Measurements from ENCODE around the gene AHCY. TPM values are rescaled to one million over a fixed set of nuclear protein-coding genes. Genes with fewer than 3 reads are reported as not detected.

AHCY gene
- polyA plus RNA-seq, 1 donor from 2014 or later: 37.1 TPM

DNA sequence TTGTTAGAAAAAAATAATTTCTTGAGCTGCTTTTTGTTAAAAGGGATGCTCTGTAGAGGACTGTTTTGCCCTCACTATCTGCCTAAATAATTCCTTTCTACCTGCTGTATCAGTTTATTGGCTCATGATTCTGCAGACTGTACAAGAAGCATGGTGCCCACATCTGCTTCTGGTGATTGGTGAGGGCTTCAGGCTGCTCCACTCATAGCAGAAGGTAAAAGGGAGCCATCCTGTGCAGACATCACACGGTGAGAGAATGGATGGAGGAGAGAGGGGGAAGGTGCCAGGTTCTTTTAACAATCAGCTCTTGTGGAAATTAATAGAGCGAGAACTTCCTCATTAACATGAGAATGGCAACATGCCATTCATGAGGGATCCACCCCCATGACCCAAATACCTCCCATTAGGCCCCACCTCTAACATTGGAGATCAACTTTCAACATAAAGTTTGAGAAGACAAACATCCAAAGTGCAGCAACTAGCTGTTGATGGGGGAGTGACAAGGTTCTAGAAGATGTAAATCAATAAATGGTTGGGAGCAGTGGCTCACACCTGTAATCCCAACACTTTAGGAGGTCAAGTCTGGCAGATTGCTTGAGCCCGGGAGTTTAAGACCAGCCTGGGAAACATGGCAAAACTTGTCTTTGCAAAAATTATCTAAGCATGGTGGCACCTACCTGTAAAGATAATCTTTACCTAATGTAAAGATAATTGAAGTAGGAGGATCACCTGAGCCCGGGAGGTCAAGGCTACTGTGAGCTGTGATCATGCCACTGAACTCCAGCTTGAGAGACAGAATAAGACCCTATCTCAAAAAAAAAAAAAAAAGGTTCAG, 15.7 kb upstream of the AHCY start:
- Histone ChIP-seq H3K4me2 (ENCODE audit: low read length) (no peak overlapping the region), H3K4me3 (ENCODE audit: low read length) (no peak overlapping the region), H3K9me3 (ENCODE audit: low read length) (no peaks in the 10 kb centered on the region), H3K9ac (ENCODE audit: low read length) (no peak overlapping the region), H3K27ac (ENCODE audit: low read length) (no peak overlapping the region), H3K27me3 (ENCODE audit: insufficient read depth, low read depth, low read length) (no peaks in the 10 kb centered on the region), H3K9me2 (ENCODE audit: insufficient read depth, low read length) (no peaks in the 10 kb centered on the region), H3K79me2 (replicated peaks; ENCODE audit: insufficient read depth, low read length) (no peaks in the 10 kb centered on the region), H2AFZ (ENCODE audit: low read depth, low read length) (no peak overlapping the region), H4K20me1 (ENCODE audit: insufficient read depth) (no peaks in the 10 kb centered on the region), H3F3A (ENCODE audit: insufficient read depth, low read length, poor library complexity, severe bottlenecking) (no peaks in the 10 kb centered on the region), H3K36me3 (ENCODE audit: insufficient read depth, low read length) (no peaks in the 10 kb centered on the region)
- no peak for TF ChIP-seq POLR2AphosphoS5 (IDR thresholded peaks at IDR 0.05)
- TF ChIP-seq SMC3 (conservative IDR thresholded peaks at IDR 0.05; ENCODE audit: poor library complexity): no peak
- no peak for TF ChIP-seq TAF1 (IDR thresholded peaks at IDR 0.05; ENCODE audit: low read depth)
- no peak for TF ChIP-seq CTCF (IDR thresholded peaks at IDR 0.05; ENCODE audit: poor library complexity, severe bottlenecking)
- no peak for TF ChIP-seq MXI1 (conservative IDR thresholded peaks at IDR 0.05; ENCODE audit: poor library complexity, severe bottlenecking)
- no peak for TF ChIP-seq RAD21 (conservative IDR thresholded peaks at IDR 0.05)
- no peak for TF ChIP-seq REST (IDR thresholded peaks at IDR 0.05; ENCODE audit: borderline replicate concordance)
- no peak for TF ChIP-seq EZH2 (IDR thresholded peaks at IDR 0.05; ENCODE audit: borderline replicate concordance, insufficient read depth, low read length, poor library complexity, severe bottlenecking)
- TF ChIP-seq EP300 (conservative IDR thresholded peaks at IDR 0.05; ENCODE audit: poor library complexity, severe bottlenecking): no peak

- H3K27ac ChIP-seq (ENCODE audit: low read length): no peak overlapping the region
- no peak overlapping the region for H3K9ac ChIP-seq (ENCODE audit: low read length)
- H3K79me2 ChIP-seq (replicated peaks; ENCODE audit: insufficient read depth, low read length): no peaks in the 10 kb centered on the region
- no peaks in the 10 kb centered on the region for H3K36me3 ChIP-seq (ENCODE audit: insufficient read depth, low read length)
- no peak overlapping the region for H3K4me3 ChIP-seq (ENCODE audit: low read length)
- H2AFZ ChIP-seq (ENCODE audit: low read depth, low read length): no peak overlapping the region
- H3K27me3 ChIP-seq (ENCODE audit: insufficient read depth, low read depth, low read length): peaks cover 11% of the 10 kb centered on the region
- H3K4me2 ChIP-seq (ENCODE audit: low read length): no peak overlapping the region
- H3F3A ChIP-seq (ENCODE audit: insufficient read depth, low read length, poor library complexity, severe bottlenecking): no peaks in the 10 kb centered on the region
- H3K9me2 ChIP-seq (ENCODE audit: insufficient read depth, low read length): no peaks in the 10 kb centered on the region
- H4K20me1 ChIP-seq (ENCODE audit: insufficient read depth): no peaks in the 10 kb centered on the region
- no peaks in the 10 kb centered on the region for H3K9me3 ChIP-seq (ENCODE audit: low read length)
- TF ChIP-seq CTCF (IDR thresholded peaks at IDR 0.05; ENCODE audit: poor library complexity, severe bottlenecking) (no peak), REST (IDR thresholded peaks at IDR 0.05; ENCODE audit: borderline replicate concordance) (no peak), SMC3 (conservative IDR thresholded peaks at IDR 0.05; ENCODE audit: poor library complexity) (no peak), EP300 (conservative IDR thresholded peaks at IDR 0.05; ENCODE audit: poor library complexity, severe bottlenecking) (no peak), POLR2AphosphoS5 (IDR thresholded peaks at IDR 0.05) (no peak), MXI1 (conservative IDR thresholded peaks at IDR 0.05; ENCODE audit: poor library complexity, severe bottlenecking) (no peak), EZH2 (IDR thresholded peaks at IDR 0.05; ENCODE audit: borderline replicate concordance, insufficient read depth, low read length, poor library complexity, severe bottlenecking) (no peak), TAF1 (IDR thresholded peaks at IDR 0.05; ENCODE audit: low read depth) (no peak), RAD21 (conservative IDR thresholded peaks at IDR 0.05) (no peak)
These were observed 13.2 kb upstream of the AHCY start for GRCh38 chr20:34316196-34316814.
